Medulla oblongata (tissue), 1 donor: ENCODE results near the gene ZNF525.
A peak's percentile ranks its signal among the peaks of the same experiment; 100 is the strongest.
"Not testable (repeated sequence)": the region's sequence is repeated elsewhere in the genome, so short reads cannot be mapped to it uniquely, and the experiment has no call there.

Experiments used
- DNase-seq: peaks from one replicate; pipeline ENCODE4 v3.0.0-alpha.2; 2015; ENCODE audit errors: extremely low spot score

ZNF525 gene

GRCh38 chr19:53395840-53396524, 30.5 kb downstream of the ZNF525 start:
- DNase-seq, result not testable (repeated sequence)

- no peak for DNase-seq
Observed at GRCh38 chr19:53396525-53396868, 31.0 kb downstream of the ZNF525 start.

DNA sequence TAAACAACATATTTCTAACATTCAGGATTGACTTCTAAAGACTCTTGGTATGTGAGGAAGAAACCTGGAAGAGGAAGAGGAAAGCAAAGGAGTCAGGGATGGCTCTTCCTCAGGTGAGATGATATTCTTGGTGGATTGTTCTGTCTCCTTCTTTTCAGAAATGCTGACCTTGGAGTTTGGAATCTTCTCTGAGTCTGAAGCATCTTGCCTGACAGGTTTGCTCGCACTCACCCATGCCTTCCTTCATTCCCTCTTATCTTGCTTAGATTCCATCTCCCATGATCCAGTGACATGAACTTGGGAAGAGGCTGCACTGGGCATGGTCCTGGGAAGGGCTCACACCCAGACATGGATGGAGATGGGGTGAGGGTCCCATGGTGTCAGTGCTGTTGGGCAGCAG, 32.4 kb downstream of the ZNF525 start:
- DNase-seq, result not testable (repeated sequence)

- DNase-seq, result no peak
Observed at GRCh38 chr19:53409505-53410204, 44.1 kb downstream of the ZNF525 start.

DNA sequence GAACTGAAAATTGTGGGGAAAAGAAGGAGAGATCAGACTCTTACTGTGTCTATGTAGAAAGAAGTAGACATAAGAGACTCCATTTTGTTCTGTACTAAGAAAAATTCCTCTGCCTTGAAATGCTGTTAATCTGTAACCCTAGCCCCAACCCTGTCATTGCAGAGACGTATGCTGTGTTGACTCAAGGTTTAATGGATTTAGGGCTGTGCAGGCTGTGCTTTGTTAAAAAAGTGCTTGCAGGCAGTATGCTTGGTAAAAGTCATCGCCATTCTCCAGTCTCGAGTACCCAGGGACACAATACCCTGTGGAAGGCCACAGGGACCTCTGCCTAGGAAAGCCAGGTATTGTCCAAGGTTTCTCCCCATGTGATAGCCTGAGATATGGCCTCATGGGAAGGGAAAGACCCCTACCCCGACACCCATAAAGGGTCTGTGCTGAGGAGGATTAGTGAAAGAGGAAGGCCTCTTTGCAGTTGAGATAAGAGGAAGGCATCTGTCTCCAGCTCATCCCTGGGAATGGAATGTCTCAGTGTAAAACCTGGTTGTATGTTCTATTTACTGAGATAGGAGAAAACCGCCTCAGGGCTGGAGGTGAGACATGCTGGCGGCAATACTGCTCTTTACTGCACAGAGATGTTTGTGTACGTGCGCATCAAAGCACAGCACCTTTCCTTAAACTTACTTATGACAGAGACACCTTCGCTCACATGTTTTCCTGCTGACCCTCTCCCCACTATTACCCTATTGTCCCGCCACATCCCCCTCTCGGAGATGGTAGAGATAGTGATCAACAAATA, 55.2 kb downstream of the ZNF525 start:
- DNase-seq, result not testable (repeated sequence)

DNA sequence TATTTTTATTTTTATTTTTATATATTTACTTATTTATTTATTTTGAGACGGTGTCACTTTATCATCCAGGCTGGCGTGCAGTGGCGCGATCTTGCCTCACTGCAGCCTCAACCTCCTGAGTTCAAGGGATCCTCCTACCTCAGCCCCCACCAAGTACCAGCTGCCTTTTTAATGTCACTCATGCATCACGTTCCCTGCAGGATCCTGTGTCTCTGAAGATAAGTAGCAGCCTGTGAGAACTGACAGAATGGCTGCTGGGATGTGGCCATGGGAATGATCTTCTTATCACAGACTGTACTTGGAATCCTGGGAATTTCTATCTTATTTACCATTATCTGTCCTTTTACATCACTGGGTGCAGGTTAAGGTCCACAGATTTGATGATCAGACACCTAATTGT, 57.0 kb downstream of the ZNF525 start:
- no peak for DNase-seq

DNA sequence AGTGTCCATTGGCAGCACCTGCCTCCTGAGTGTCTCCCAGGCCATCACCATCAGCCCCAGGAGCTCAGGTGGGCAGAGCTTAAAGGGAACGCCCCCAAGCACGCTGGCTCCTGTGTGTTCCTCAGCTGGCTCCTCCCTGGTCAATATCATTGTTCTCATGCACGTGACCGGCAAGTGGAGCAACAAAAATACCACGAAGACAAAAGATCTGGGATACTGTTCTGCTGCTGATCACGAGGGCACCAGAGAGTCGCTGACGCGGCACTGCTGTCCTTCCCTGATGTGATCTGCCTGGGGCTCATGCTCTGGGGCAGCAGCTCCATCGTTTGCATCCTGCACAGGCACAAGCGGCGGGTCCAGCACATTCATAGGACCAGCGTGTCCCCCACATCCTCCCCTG, 57.6 kb downstream of the ZNF525 start:
- not testable (repeated sequence) for DNase-seq

- not testable (repeated sequence) for DNase-seq
Observed at GRCh38 chr19:53423680-53424079, 58.2 kb downstream of the ZNF525 start.

GRCh38 chr19:53424968-53425597, 59.6 kb downstream of the ZNF525 start:
- peak; percentile 89 for DNase-seq

DNA sequence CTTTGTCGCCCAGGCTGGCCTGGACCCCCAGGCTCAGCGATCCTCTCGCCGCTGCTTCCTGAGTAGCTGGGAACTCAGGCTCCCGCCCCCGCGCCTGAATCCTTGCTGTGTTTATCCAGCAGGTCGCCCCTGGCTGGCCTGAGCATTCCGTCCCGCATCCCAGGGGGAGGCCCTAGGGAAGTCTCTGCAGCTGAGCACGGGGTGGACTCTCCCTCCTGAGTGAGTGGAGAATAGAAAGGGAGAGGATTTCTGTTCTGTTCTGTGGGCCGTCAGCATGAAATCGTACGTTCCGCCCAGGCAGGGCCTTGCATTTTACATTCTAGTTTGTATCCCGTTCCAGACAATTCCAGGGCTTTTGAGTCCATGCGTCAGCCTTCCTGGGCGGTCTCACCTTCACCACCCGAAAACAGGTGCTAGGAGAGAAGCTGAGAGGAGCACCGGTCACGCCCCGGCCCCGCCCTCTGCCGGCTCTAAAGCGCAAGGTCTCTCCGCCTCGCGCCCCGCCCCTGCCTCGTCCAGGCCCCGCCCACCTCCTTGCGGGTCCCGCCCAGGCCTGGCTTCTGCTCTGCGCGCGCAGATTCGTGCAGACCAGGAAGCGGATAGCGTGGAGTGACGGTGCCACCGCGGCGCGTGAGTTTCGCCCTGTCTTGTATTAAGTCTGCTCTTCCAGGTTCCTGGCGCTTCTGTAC, 66.0 kb downstream of the ZNF525 start, which contains the start of gene ZNF761:
ZNF761 (plus strand) TSS at position 586 of the 689 bp plus-strand sequence. CDS start 15,285 bp downstream, outside the sequence.
- DNase-seq, result peak; percentile 93

GRCh38 chr19:53432088-53432661, 66.7 kb downstream of the ZNF525 start:
- DNase-seq, result peak; percentile 3
